Aorta (tissue), 5 donors: ENCODE measurements around the gene POMT1. TPM values are rescaled to one million over a fixed set of nuclear protein-coding genes. Genes with fewer than 3 reads are reported as not detected.

Experiments used
- ATAC-seq: fragments of 200-7000 bp; cut with Tn5 transposase; one replicate; pipeline ENCODE4 v1.9.1; 2022; ENCODE audit warnings: moderate library complexity; ENCODE audit not compliant: low FRiP score
- DNase-seq, 2 donors: peaks; one replicate each; pipeline ENCODE4 v3.0.0-alpha.2; 2020
- H3K27ac ChIP-seq, 2 donors: one replicate each; pipeline ENCODE4 v1.5.1; 2013; ENCODE audit warnings: low read length in 2 of 2, mild to moderate bottlenecking in 2 of 2, moderate library complexity in 2 of 2, control low read depth in 1 of 2, inconsistent platforms in 1 of 2, low read depth in 1 of 2
- H3K27me3 ChIP-seq, 2 donors: one replicate each; pipeline ENCODE4 v1.6.1; 2013; ENCODE audit warnings: control low read depth in 1 of 2, low read length in 1 of 2, mild to moderate bottlenecking in 1 of 2, moderate library complexity in 1 of 2; ENCODE audit not compliant: insufficient read depth in 2 of 2, control insufficient read depth in 1 of 2
- H3K36me3 ChIP-seq, 2 donors: one replicate each; pipeline ENCODE4 v1.6.1; 2013; ENCODE audit warnings: control low read depth in 1 of 2, low read length in 1 of 2, mild to moderate bottlenecking in 1 of 2; ENCODE audit not compliant: insufficient read depth in 2 of 2, control insufficient read depth in 1 of 2
- H3K4me1 ChIP-seq, 2 donors: one replicate each; pipeline ENCODE4 v1.6.1; 2013; ENCODE audit warnings: low read length in 2 of 2, control low read depth in 1 of 2, mild to moderate bottlenecking in 1 of 2, moderate library complexity in 1 of 2; ENCODE audit not compliant: insufficient read depth in 2 of 2, control insufficient read depth in 1 of 2
- H3K4me3 ChIP-seq, 2 donors: one replicate each; pipeline ENCODE4 v1.5.1; 2013; ENCODE audit warnings: low read length in 2 of 2, control low read depth in 1 of 2, mild to moderate bottlenecking in 1 of 2
- H3K9me3 ChIP-seq: one replicate; pipeline ENCODE4 v1.6.1; 2013; ENCODE audit warnings: mild to moderate bottlenecking, low read length; ENCODE audit not compliant: control insufficient read depth
- WGBS, 2 donors: extraction: QIAGEN DNeasy Blood & Tissue Kit; methylation state at CpG; one replicate each; pipeline ENCODE4 v1.1.7; 2013; 5-methylcytosine and 5-hydroxymethylcytosine counted together
- intact Hi-C, 2 donors: fragments of 100-400 bp; cut with DNase I; formaldehyde crosslinking; loops; one replicate each; pipeline versions ENCODE4 v1.14.2 to v1.15.0; 2022
- polyA plus RNA-seq, 2 donors: library from polyadenylated mRNA; stranded (reverse); fragments of 200-250 nt; gene quantifications; one replicate each; pipeline ENCODE4 v1.2.3, GENCODE V29; 2013
- total RNA-seq, 2 donors: library from RNA; stranded (reverse); fragmentation: NEBNext Ultra II Directional; extraction: Animal tissue kit (Norgen Biotek cat#: 25700); gene quantifications; one replicate each; pipeline ENCODE4 v1.2.1, GENCODE V29; 2021
- donor health status: healthy with polysubstance abuse.
- donor health status: Bipolar disorder and iron deficiency.
- donor health status: DM: no; HTN: no; CAD: no.
- donor health status: DM: no; HTN: no; CAD: no.
- donor health status: DM: yes; HTN: yes; CAD: no.

Gene POMT1
- total and polyA plus RNA-seq, 4 donors: 10.0 to 97.0 (median 27.5) TPM

DNA sequence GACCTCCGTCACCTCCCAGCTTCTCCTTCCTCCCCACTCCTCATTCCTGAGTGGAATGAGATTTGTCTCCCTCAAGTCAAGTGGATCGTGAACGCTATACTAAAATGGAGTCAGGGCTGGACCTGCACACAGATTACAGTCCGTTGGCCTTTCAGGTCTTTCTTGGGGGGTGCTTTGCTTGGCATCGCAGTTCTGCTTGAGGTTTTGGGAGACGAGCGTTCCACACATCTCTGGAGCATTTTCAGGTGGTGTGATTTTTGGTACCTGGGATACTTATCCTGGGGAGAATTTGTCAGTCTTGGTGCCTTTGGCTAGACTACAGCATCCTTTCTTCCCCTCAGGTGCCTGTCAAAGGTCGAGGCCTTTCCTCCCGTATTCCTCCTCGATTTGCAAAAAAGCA lies 23.8 kb upstream of the POMT1 start:
- Histone ChIP-seq H3K9me3 (no peaks in the 10 kb centered on the region), H3K27me3 (no peaks in the 10 kb centered on the region), H3K36me3 (peaks cover 0 to 13% of the 10 kb centered on the region in 2 donors), H3K27ac (no peak overlapping the region), H3K4me3 (no peak overlapping the region), H3K4me1 (no peaks in the 10 kb centered on the region)
- ATAC-seq: no peak
- 87% methylated on average over 10 of the region's 10 CpGs for WGBS, 2 donors
- DNase-seq: no peak
- intact Hi-C loops: loop anchor here (5.0 to 10.0 kb wide), 3 partner anchors 102 to 127 kb away; no protein-coding TSS in a partner anchor

DNA sequence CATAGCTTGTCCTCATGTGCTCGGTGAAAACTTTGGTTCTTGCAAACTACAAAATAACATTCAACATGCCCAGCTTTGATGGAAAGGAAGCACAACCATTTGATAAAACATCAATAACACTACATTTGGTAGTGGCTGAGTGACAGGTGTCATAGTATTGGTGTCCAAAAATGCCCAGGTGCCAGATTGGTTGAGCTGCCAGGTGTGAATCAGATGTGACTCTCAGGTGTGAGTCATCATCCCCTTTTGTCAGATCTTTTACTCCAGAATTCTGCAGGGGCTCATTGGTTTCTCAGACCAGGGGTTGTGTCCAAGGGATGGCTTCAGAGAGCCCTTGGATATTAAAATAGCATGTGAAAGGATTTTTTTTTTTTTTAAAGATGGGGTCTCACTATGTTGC lies 22.5 kb upstream of the POMT1 start:
- Histone ChIP-seq H3K9me3 (no peaks in the 10 kb centered on the region), H3K27ac (no peak overlapping the region), H3K4me3 (no peak overlapping the region), H3K36me3 (peaks cover 0 to 13% of the 10 kb centered on the region in 2 donors), H3K27me3 (no peaks in the 10 kb centered on the region), H3K4me1 (no peaks in the 10 kb centered on the region)
- intact Hi-C loops: no loop called here
- DNase-seq (no peak), ATAC-seq (no peak)
- WGBS, 2 donors: 87 to 88% methylated on average over 1 of the region's 1 CpG

DNA sequence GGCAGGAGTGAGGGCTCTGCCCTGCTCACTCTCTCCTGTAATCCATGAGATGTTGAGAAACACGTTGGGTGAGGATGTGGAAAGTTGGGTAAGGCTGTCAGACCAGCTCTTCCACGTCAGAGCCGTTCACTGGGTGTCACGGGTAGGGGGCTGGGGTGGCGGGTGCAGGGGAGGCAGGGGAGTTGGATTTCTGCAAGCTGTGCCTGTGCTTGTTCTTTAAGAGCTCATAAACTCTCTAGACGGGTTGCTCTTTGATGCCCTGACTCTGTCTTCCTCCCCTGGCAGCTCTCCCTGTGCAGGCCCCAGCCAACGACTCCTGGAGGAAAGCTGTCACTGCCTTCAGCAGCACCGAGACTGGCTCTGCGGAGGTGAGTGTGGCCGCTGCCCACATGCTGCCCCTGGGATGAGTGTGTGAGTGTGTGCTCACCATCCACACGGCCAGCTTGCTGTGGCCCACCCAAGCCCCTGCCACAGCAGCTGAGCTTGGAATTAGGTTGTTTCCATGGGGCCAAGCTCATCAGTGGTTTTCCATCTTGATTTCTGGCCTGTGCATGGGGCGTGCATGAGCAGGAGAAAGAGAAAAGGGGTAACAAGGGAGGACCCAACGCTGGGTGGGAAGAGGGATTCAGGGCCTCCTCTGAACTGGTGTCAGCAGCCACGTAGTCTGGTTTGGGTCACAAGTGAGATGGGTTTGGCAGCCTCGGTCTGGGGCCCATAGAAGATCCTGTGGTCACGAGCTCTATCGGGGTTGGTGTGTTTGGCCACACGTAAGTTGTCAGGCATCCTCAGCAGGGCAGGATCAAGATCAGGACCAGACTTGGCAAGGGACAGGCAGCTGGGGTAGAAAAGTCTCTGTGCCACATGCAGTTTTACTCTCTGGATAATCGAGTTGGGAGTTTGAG lies 21.0 kb upstream of the POMT1 start:
- WGBS, 2 donors: 79 to 80% methylated on average over 19 of the region's 19 CpGs
- H3K4me3 ChIP-seq: no peak overlapping the region
- ATAC-seq (no peak), DNase-seq (peak in 1 of 2 donors; percentile 64)
- no peaks in the 10 kb centered on the region for H3K27me3 ChIP-seq
- no peaks in the 10 kb centered on the region for H3K4me1 ChIP-seq
- H3K36me3 ChIP-seq: peaks cover 0 to 11% of the 10 kb centered on the region in 2 donors
- no peaks in the 10 kb centered on the region for H3K9me3 ChIP-seq
- intact Hi-C loops: no loop called here
- no peak overlapping the region for H3K27ac ChIP-seq

DNA sequence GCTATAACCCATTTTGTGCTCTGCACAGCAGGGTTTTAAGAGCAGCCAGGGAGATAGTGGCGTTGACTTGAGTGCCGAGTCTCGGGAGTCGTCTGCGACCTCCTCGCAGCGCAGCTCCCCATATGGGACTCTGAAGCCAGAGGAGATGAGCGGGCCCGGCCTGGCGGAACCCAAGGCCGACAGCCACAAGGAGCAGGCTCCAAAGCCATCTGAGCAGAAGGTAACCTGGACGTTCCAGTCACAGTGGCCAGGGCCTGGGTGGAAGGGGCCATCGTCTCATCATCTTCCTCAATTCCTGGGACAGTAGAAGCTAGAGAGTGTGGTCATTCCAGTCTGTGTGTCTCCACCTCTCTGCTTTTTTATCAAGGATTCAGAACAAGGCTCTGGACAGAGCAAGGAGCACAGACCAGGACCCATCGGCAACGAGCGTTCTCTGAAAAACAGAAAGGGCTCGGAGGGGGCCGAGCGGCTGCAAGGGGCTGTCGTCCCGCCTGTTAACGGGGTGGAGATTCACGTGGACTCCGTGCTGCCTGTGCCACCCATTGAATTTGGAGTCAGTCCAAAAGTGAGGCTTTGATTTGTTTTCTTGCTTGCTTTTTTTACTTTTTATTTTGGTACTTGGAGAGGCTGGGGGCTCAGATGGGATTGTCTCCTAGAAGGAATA lies 20.2 kb upstream of the POMT1 start:
- H3K4me1 ChIP-seq: no peaks in the 10 kb centered on the region
- peak in 1 of 2 donors; percentile 75 for DNase-seq
- H3K36me3 ChIP-seq: peaks cover 0 to 11% of the 10 kb centered on the region in 2 donors
- intact Hi-C loops: no loop called here
- H3K4me3 ChIP-seq: no peak overlapping the region
- no peak overlapping the region for H3K27ac ChIP-seq
- WGBS, 2 donors: 79 to 81% methylated on average over 24 of the region's 24 CpGs
- no peak for ATAC-seq
- H3K27me3 ChIP-seq: no peaks in the 10 kb centered on the region
- H3K9me3 ChIP-seq: no peaks in the 10 kb centered on the region

DNA sequence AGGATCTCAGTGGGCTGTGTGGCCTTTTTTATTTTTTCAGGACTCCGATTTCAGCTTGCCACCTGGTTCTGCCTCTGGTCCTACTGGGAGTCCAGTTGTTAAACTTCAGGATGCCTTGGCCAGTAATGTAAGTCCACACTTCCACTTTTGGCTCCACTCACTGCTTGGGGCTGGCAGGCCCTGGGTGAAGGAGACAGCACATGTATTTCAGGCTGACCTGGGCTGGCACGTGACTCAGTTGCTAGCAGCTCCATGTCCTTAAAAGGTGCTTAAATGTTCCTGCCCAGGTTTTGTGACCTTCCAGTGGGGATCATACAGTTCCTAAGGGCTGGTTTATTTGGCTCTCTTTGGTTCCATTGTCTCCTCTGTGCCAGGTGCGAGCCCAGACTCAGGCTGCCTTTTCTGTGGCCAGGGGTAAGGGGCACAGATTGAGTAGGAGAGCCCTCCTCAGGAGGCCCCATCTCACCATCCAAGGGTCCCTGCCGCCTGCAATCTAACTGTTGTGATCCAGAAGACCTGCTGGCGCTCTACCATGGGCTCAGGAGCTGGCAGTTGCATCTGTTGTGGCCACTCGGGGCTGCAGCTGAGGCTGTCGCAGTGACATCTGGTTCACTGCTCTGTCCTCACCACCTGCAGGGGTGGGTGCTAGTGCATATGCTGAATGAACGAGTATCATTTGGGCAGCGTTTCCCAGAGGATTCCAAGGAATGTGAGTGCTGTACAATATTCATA lies 19.2 kb upstream of the POMT1 start:
- Histone ChIP-seq H3K36me3 (peaks cover 0 to 11% of the 10 kb centered on the region in 2 donors), H3K4me3 (no peak overlapping the region)

DNA sequence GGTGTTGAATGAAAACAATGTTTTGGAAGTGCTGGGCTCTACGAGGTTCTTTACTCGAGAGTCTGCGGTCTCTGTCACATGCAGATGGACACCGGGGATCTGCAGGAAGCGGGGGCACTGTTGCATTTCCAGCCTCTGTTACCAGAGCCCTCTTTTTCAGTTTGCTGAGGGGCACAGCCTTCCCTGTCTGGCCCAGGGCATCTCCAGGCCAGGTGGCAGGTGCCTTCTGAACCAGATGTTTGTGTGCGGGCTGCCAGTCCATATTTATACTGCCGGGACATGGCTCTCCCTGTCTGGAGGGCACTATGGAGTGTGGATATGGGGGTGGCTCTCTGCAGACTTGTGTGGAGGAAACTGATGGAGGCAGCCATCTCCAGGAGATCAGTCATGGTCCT lies 18.7 kb upstream of the POMT1 start:
- DNase-seq (peak in 1 of 2 donors; percentile 10), ATAC-seq (no peak)
- intact Hi-C loops: no loop called here
- no peaks in the 10 kb centered on the region for H3K27me3 ChIP-seq
- H3K4me1 ChIP-seq: no peaks in the 10 kb centered on the region
- H3K36me3 ChIP-seq: peaks cover 0 to 15% of the 10 kb centered on the region in 2 donors
- H3K4me3 ChIP-seq: no peak overlapping the region
- WGBS, 2 donors: 80 to 87% methylated on average over 7 of the region's 7 CpGs
- no peak overlapping the region for H3K27ac ChIP-seq
- H3K9me3 ChIP-seq: no peaks in the 10 kb centered on the region

More for the DNA sequence above, 19.2 kb upstream of the POMT1 start:
- no peak overlapping the region for H3K27ac ChIP-seq
- peak in 1 of 2 donors; percentile 56 for DNase-seq
- no peaks in the 10 kb centered on the region for H3K27me3 ChIP-seq
- no peaks in the 10 kb centered on the region for H3K4me1 ChIP-seq
- H3K9me3 ChIP-seq: no peaks in the 10 kb centered on the region
- intact Hi-C loops: no loop called here
- ATAC-seq: no peak
- 60 to 61% methylated on average over 9 of the region's 9 CpGs for WGBS, 2 donors

DNA sequence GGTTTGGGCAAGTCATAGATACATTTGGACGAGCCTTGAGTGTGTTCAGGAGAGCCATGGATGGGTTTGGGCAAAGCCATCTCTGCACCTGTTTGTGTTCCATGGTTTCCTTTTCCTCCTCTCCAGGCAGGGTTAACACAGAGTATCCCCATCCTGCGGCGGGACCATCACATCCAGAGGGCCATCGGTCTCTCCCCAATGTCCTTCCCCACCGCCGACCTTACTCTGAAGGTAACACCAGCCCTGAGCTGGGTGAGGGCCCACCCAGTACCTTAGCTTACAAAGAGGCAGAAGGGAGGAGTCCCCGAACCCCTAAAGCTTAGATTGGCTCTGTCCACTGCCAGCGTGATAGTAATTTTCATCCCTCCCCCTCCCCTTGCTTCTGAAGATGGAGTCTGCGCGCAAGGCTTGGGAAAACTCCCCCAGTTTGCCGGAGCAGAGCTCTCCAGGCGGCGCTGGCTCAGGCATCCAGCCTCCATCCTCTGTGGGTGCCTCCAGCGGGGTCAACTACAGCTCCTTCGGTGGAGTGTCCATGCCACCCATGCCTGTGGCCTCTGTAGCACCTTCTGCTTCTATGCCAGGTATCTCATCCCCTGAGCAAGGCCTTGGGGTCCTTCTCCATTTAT lies 18.0 kb upstream of the POMT1 start:
- no peaks in the 10 kb centered on the region for H3K9me3 ChIP-seq
- H3K36me3 ChIP-seq: peaks cover 0 to 13% of the 10 kb centered on the region in 2 donors
- no peak overlapping the region for H3K4me3 ChIP-seq

DNA sequence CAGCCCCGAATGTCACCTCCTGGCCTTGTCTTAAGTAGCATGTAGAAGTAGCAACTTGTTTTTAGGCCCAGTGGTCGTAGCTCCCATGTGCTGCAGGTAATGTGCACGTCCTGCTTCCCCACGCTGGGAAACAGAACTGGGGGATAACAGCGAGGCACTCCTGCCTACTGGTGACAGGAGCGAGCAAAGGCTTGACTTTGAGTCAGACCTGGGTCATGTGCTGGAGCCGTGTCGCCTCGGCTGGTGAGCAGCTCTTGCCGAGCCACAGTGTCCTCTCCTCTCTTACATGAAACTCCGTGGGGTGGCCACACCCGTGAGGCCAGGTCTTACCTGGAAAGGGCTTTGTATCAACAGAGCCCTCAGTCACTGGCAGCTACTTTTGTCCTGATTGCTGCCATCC lies 17.5 kb upstream of the POMT1 start:
- Histone ChIP-seq H3K27me3 (no peaks in the 10 kb centered on the region), H3K4me3 (no peak overlapping the region), H3K36me3 (peaks cover 0 to 13% of the 10 kb centered on the region in 2 donors), H3K9me3 (no peaks in the 10 kb centered on the region), H3K27ac (no peak overlapping the region), H3K4me1 (no peaks in the 10 kb centered on the region)
- ATAC-seq (no peak), DNase-seq (peak in 1 of 2 donors; percentile 53)
- intact Hi-C loops: loop anchor here in 1 of 2 donors (5.0 kb wide), 1 partner anchor 43 kb away; no protein-coding TSS in a partner anchor
- 81 to 85% methylated on average over 12 of the region's 12 CpGs for WGBS, 2 donors

More for the DNA sequence above, 18.0 kb upstream of the POMT1 start:
- DNase-seq (peak in 1 of 2 donors; percentile 64), ATAC-seq (no peak)
- 90 to 91% methylated on average over 15 of the region's 15 CpGs for WGBS, 2 donors
- no peak overlapping the region for H3K27ac ChIP-seq
- no peaks in the 10 kb centered on the region for H3K27me3 ChIP-seq
- H3K4me1 ChIP-seq: no peaks in the 10 kb centered on the region
- intact Hi-C loops: loop anchor here in 1 of 2 donors (5.0 kb wide), 1 partner anchor 42 kb away; no protein-coding TSS in a partner anchor
